HG02610 (cell line): ENCODE results near the gene XKR8.
A peak's percentile ranks its signal among the peaks of the same experiment; 100 is the strongest.

ENCODE experiments used
- ATAC-seq: cut with Tn5 transposase; IDR thresholded peaks from one replicate; pipeline ENCODE4 v1.9.1; 2021; ENCODE audit warnings: mild to moderate bottlenecking, moderate library complexity; ENCODE audit not compliant: unreplicated experiment

Gene XKR8

GRCh38 chr1:27959792-27960603 is at the start of gene XKR8:
Gene XKR8 (plus strand): TSS chr1:27959973. CDS start chr1:27960070, 97 bp downstream.
- peak; percentile 86 for ATAC-seq

- ATAC-seq = no peak
These were observed 47.3 kb upstream of the XKR8 start for GRCh38 chr1:27912429-27912828.

GRCh38 chr1:27915082-27915575 is 44.6 kb upstream of the XKR8 start:
- ATAC-seq = no peak

- ATAC-seq = no peak
These were observed 37.5 kb upstream of the XKR8 start for GRCh38 chr1:27922272-27922671.

GRCh38 chr1:27928216-27928954 is 31.4 kb upstream of the XKR8 start:
- no peak for ATAC-seq

- ATAC-seq = no peak
These were observed 28.6 kb upstream of the XKR8 start for GRCh38 chr1:27931184-27931583.

GRCh38 chr1:27931759-27932158 is 28.0 kb upstream of the XKR8 start:
- ATAC-seq = no peak

GRCh38 chr1:27934818-27935549 is 24.8 kb upstream of the XKR8 start, which contains the start of gene SMPDL3B:
Gene SMPDL3B (plus strand): TSS chr1:27935000. CDS start chr1:27935184, 184 bp downstream.
- ATAC-seq = no peak

- ATAC-seq = no peak
These were observed 24.1 kb upstream of the XKR8 start for GRCh38 chr1:27935721-27936120.

- no peak for ATAC-seq
These were observed 23.4 kb upstream of the XKR8 start for GRCh38 chr1:27936370-27936769.

GRCh38 chr1:27937524-27937836 is 22.3 kb upstream of the XKR8 start:
- ATAC-seq = no peak

GRCh38 chr1:27938488-27938887 is 21.3 kb upstream of the XKR8 start:
- no peak for ATAC-seq

- no peak for ATAC-seq
These were observed 19.5 kb upstream of the XKR8 start for GRCh38 chr1:27940297-27940696.

- ATAC-seq = no peak
These were observed 18.8 kb upstream of the XKR8 start for GRCh38 chr1:27940870-27941560.

GRCh38 chr1:27941671-27942540 is 17.9 kb upstream of the XKR8 start:
- no peak for ATAC-seq

GRCh38 chr1:27945020-27945419 is 14.8 kb upstream of the XKR8 start:
- ATAC-seq = no peak

GRCh38 chr1:27949027-27949426 is 10.7 kb upstream of the XKR8 start:
- no peak for ATAC-seq

- no peak for ATAC-seq
These were observed 8.4 kb upstream of the XKR8 start for GRCh38 chr1:27951396-27951795.

GRCh38 chr1:27952147-27952546 is 7.6 kb upstream of the XKR8 start:
- no peak for ATAC-seq

- no peak for ATAC-seq
These were observed 5.6 kb upstream of the XKR8 start for GRCh38 chr1:27954186-27954585.
